K562 (cell line): ENCODE data around the gene ACTBL2. TPM values are rescaled to one million over a fixed set of nuclear protein-coding genes. Genes with fewer than 3 reads are reported as not detected.

ENCODE experiments used
- ATAC-seq: fragments of 200-7000 bp; cut with Tn5 transposase; 3 replicates; pipeline ENCODE4 v1.9.1; 2020; ENCODE audit warnings: moderate library complexity
- BruUV-seq: library from RNA; stranded (reverse); fragments of 400-500 nt; replicated peaks from 2 replicates; lab custom pipeline; 2021; lab: Mats Ljungman, UMichigan
- CTCF ChIA-PET: fragments of 300-600 bp; formaldehyde crosslinking; extraction: SDS; loops from one replicate; lab custom pipeline; 2021; ENCODE audit warnings: low intra/inter-chr PET ratio; lab: Yijun Ruan, JAX
- POLR2A ChIA-PET: fragments of 300-600, 350-650 bp; sonication (Branson Sonifier 250); formaldehyde crosslinking; extraction: SDS; loops from one replicate; lab custom pipeline; 2021; ENCODE audit warnings: antibody characterized with exemption, inconsistent platforms; lab: Yijun Ruan, JAX
- DNase-seq, 4 experiments: peaks; one replicate each; pipeline versions ENCODE4 v3.0.0 to v3.0.0-alpha.2; 2011 to 2018; ENCODE audit warnings: low spot score in 3 of 4, mixed read lengths in 3 of 4; ENCODE audit errors: extremely low read depth in 1 of 4
- FAIRE-seq: peaks from 2 replicates; lab custom pipeline; 2011; peaks lifted over from hg19 to GRCh38; lab: Jason Lieb, UNC
- H2AFZ ChIP-seq: 2 replicates; pipeline ENCODE4 v1.6.0; 2011; ENCODE audit warnings: low read depth, low read length, control low read depth, inconsistent platforms
- H3K27ac ChIP-seq: fragments of 200-600 bp; 3 replicates; pipeline ENCODE4 v1.8.0; 2011; ENCODE audit warnings: low read depth, mild to moderate bottlenecking, control low read depth, inconsistent platforms, low read length, moderate library complexity, mixed read lengths; ENCODE audit errors: extremely low read depth
- H3K27me3 ChIP-seq, 2 experiments: fragments of 300-600 bp in 1 of 2; 2 replicates in 1 of 2; 3 replicates in 1 of 2; pipeline versions ENCODE4 v1.6.0 to v1.8.0; 2011; ENCODE audit warnings: inconsistent platforms in 2 of 2, low read length in 2 of 2, mild to moderate bottlenecking in 1 of 2, mixed read lengths in 1 of 2, moderate library complexity in 1 of 2; ENCODE audit not compliant: control insufficient read depth in 2 of 2, insufficient read depth in 2 of 2
- H3K36me3 ChIP-seq: fragments of 300-600 bp; 3 replicates; pipeline ENCODE4 v1.8.0; 2011; ENCODE audit warnings: mild to moderate bottlenecking, low read length, inconsistent platforms; ENCODE audit not compliant: control insufficient read depth, insufficient read depth
- H3K4me1 ChIP-seq, 2 experiments: fragments of 200-600 bp in 1 of 2; replicated peaks in 1 of 2; 2 replicates in 1 of 2; 3 replicates in 1 of 2; pipeline versions ENCODE4 v1.5.1 to v1.8.0; 2011; ENCODE audit warnings: inconsistent platforms in 2 of 2, low read length in 2 of 2, mild to moderate bottlenecking in 1 of 2, mixed read lengths in 1 of 2, moderate library complexity in 1 of 2; ENCODE audit not compliant: control insufficient read depth in 2 of 2, insufficient read depth in 2 of 2
- H3K4me2 ChIP-seq: 2 replicates; pipeline ENCODE4 v1.6.1; 2011; ENCODE audit warnings: low read length, control low read depth, inconsistent platforms, mixed read lengths; ENCODE audit not compliant: insufficient read depth
- H3K4me3 ChIP-seq: fragments of 200-600 bp; sonication (generic), shearing (Covaris generic); 2 replicates; pipeline ENCODE4 v1.5.1; 2016; ENCODE audit warnings: control low read depth, inconsistent platforms
- H3K79me2 ChIP-seq: fragments of 200-600 bp; 3 replicates; pipeline ENCODE4 v1.8.0; 2011; ENCODE audit warnings: low read length, inconsistent platforms; ENCODE audit not compliant: control insufficient read depth, insufficient read depth
- H3K9ac ChIP-seq, 2 experiments: 2 replicates each; pipeline versions ENCODE4 v1.6.0 to v1.6.1; 2011; ENCODE audit warnings: low read depth in 2 of 2, low read length in 2 of 2, control low read depth in 1 of 2, inconsistent platforms in 1 of 2, mild to moderate bottlenecking in 1 of 2, mixed read lengths in 1 of 2; ENCODE audit not compliant: insufficient read depth in 1 of 2
- H3K9me1 ChIP-seq: one replicate; pipeline ENCODE4 v1.6.0; 2011; ENCODE audit warnings: inconsistent platforms, mild to moderate bottlenecking, low read length, moderate library complexity; ENCODE audit not compliant: control insufficient read depth, insufficient read depth
- H3K9me3 ChIP-seq: replicated peaks from 2 replicates; pipeline ENCODE4 v1.5.1; 2011; ENCODE audit warnings: low read depth, low read length, inconsistent platforms; ENCODE audit not compliant: control insufficient read depth, insufficient read depth
- H4K20me1 ChIP-seq: replicated peaks from 2 replicates; pipeline ENCODE4 v1.6.1; 2011; ENCODE audit warnings: low read length, inconsistent platforms, mixed read lengths; ENCODE audit not compliant: control insufficient read depth, insufficient read depth
- ARID4B ChIP-seq: sonication (generic); formaldehyde crosslinking; IDR thresholded peaks from 2 replicates; pipeline ENCODE4 v1.8.0; 2022; ENCODE audit warnings: mild to moderate bottlenecking, missing genetic modification reagents
- ATF7 ChIP-seq: fragments of 450-650 bp; IDR thresholded peaks from 2 replicates; pipeline ENCODE4 v1.7.1; 2014; ENCODE audit warnings: mild to moderate bottlenecking, moderate library complexity
- SMAD4 ChIP-seq: fragments of 250-450 bp; sonication (Bioruptor Pico); conservative IDR thresholded peaks from 2 replicates; pipeline ENCODE4 v1.8.0; 2021; ENCODE audit warnings: inconsistent platforms, mild to moderate bottlenecking, moderate library complexity
- TCF3 ChIP-seq: sonication (generic); formaldehyde crosslinking; IDR thresholded peaks from 2 replicates; pipeline ENCODE4 v1.4.0; 2020; ENCODE audit warnings: mild to moderate bottlenecking, missing genetic modification reagents
- TCF7L2 ChIP-seq: fragments of 150-350 bp; IDR thresholded peaks from 2 replicates; pipeline ENCODE4 v1.6.1; 2016; ENCODE audit warnings: low read depth, mild to moderate bottlenecking, low read length, moderate library complexity
- ZBED1 ChIP-seq: IDR thresholded peaks from 2 replicates; pipeline ENCODE4 v1.6.1; 2014
- ZNF24 ChIP-seq: fragments of 450-650 bp; IDR thresholded peaks from 2 replicates; pipeline ENCODE4 v1.6.1; 2016
- WGBS: fragments of 100-300 bp; shearing (Covaris generic); methylation state at CpG from one replicate; pipeline ENCODE4 v1.1.6; 2016; ENCODE audit warnings: low coverage, mixed read lengths; ENCODE audit not compliant: insufficient coverage; ENCODE audit errors: missing lambda C conversion rate; 5-methylcytosine and 5-hydroxymethylcytosine counted together
- in situ Hi-C: fragments of 300-500 bp; cut with MboI; formaldehyde crosslinking; loops from 4 replicates; pipeline ENCODE4 v1.15.0; 2018; ENCODE audit warnings: inconsistent platforms, mixed read lengths
- intact Hi-C: fragments of 100-400 bp; cut with micrococcal nuclease; formaldehyde crosslinking; loops from 2 replicates; pipeline ENCODE4 v1.14.2; 2022
- polyA plus RNA-seq, 8 experiments: library from polyadenylated mRNA; depleted of rRNA in 4 of 8; stranded (reverse) in 5 of 8; unstranded in 3 of 8; fragments of >200 nt; fragmentation: Nextera tagmentation in 2 of 8; fragmentation: Illumina TruSeq in 1 of 8; extraction: Ambion mirVana in 2 of 8; extraction: Trizol in 1 of 8; gene quantifications; 2 replicates each; pipeline versions ENCODE4 v1.2.1 to v1.2.3, GENCODE V29; 2011 to 2014; ENCODE audit warnings: inconsistent platforms in 1 of 8, missing spikeins in 1 of 8
- total RNA-seq, 7 experiments: library from RNA; depleted of rRNA in 6 of 7; stranded (reverse); fragments of >200 nt in 6 of 7; fragmentation: Illumina TruSeq in 2 of 7; extraction: Trizol in 2 of 7; gene quantifications; 2 replicates each; pipeline versions ENCODE4 v1.2.1 to v1.2.3, GENCODE V29; 2011 to 2021; ENCODE audit warnings: low replicate concordance in 1 of 7

Gene ACTBL2
- total and polyA plus RNA-seq, 9 of the 15 experiments (the other 6 are each of a cell fraction or from before 2014, with no cell fraction given): not detected

GRCh38 chr5:57453728-57454127 is 28.9 kb downstream of the ACTBL2 start:
- H3K4me3 ChIP-seq: no peak overlapping the region
- no peak overlapping the region for H3K27ac ChIP-seq
- peaks cover 2 to 11% of the 10 kb centered on the region in 2 experiments; a peak in 1 of 5 replicates for H3K27me3 ChIP-seq
- CTCF ChIA-PET: no interaction called here
- TF ChIP-seq SMAD4 (CRISPR knock-in tag) (no peak), ZNF24 (no peak), ZBED1 (no peak), ARID4B (no peak), TCF7L2 (no peak), TCF3 (CRISPR knock-in tag) (no peak), ATF7 (no peak)
- FAIRE-seq: no peak
- BruUV-seq: no TSS peak
- H2AFZ ChIP-seq: no peak overlapping the region
- WGBS: 0% methylated on average over 4 of the region's 4 CpGs
- H3K79me2 ChIP-seq: no peaks in the 10 kb centered on the region
- no peaks in the 10 kb centered on the region for H3K9me1 ChIP-seq
- no peak for ATAC-seq
- no peaks in the 10 kb centered on the region for H3K36me3 ChIP-seq
- no peak overlapping the region for H3K9ac ChIP-seq
- in situ Hi-C loops (no loop called here), intact Hi-C loops (no loop called here)
- POLR2A ChIA-PET: no interaction called here
- no peak for DNase-seq
- no peaks in the 10 kb centered on the region for H4K20me1 ChIP-seq
- H3K9me3 ChIP-seq: no peaks in the 10 kb centered on the region
- H3K4me1 ChIP-seq: no peaks in the 10 kb centered on the region
- no peak overlapping the region for H3K4me2 ChIP-seq
